ENCODE results near the gene TMEM79. TPM values are rescaled to one million over a fixed set of nuclear protein-coding genes. Genes with fewer than 3 reads are reported as not detected.

TMEM79 gene
- total and polyA plus RNA-seq, 2 donors (not counting 3 experiments of a cell fraction or from before 2014, with no cell fraction given) = 3.0 to 4.8 TPM

DNA sequence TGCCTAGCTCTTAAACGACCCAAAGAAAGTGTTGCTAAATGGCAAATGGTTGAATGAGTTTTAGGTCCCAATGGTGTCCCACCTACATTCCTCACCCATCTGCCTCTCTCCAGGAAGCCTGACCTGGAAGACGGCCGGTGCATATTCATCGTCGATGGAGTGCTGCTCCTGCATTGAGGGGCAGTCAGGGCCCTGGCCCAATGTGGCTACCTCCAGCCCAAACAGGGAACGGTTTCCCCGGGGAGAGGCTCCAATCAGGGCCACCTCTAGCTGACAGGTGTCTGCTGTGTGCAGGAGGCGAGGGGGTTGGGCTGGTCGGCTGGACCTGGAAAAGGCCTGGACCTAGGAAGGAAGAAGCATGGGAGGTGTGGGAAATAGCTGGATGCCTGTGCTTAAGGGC is 9.8 kb downstream of the TMEM79 start:
- H3K4me1 ChIP-seq (ENCODE audit: control insufficient read depth, extremely low read depth, insufficient read depth, low read length) = peaks cover 10% of the 10 kb centered on the region
- no peak overlapping the region for H3K4me3 ChIP-seq (replicated peaks in 1 of 3; ENCODE audit: insufficient read depth in 1 of 3, low read depth in 1 of 3, low read length in 3 of 3)
- ChIA-PET CTCF (no interaction called here), POLR2A (interaction anchor here (0.6 kb wide), 1 partner anchor 68 kb away, joined by 5 read pairs; no protein-coding TSS in a partner anchor)
- no peak overlapping the region for H3K9ac ChIP-seq (replicated peaks; ENCODE audit: extremely low read depth, insufficient read depth, low read length)
- H3K36me3 ChIP-seq (ENCODE audit: control insufficient read depth in 2 of 2, extremely low read depth in 1 of 2, insufficient read depth in 2 of 2, low read length in 2 of 2) = peaks cover 0 to 4% of the 10 kb centered on the region in 2 experiments
- no peak for DNase-seq (ENCODE audit: low read depth, low spot score)
- TSS peak; percentile 19 for BruUV-seq (replicated peaks)
- intact Hi-C loops (cut with micrococcal nuclease) (no loop called here), dilution Hi-C loops (cut with MboI; ENCODE audit: extremely low pct_ligation_motif_present, low sequenced_read_pairs) (no loop called here)
- H3K4me2 ChIP-seq (ENCODE audit: insufficient read depth, low read length) = no peak overlapping the region
- H3K27ac ChIP-seq (ENCODE audit: insufficient read depth, low read depth, low read length) = no peak overlapping the region
- H3K27me3 ChIP-seq (ENCODE audit: control insufficient read depth in 2 of 2, insufficient read depth in 2 of 2, low read length in 2 of 2) = no peaks in the 10 kb centered on the region
- no peaks in the 10 kb centered on the region for H3K9me3 ChIP-seq (replicated peaks; ENCODE audit: control insufficient read depth, insufficient read depth, low read length)
- no peak overlapping the region for H2AFZ ChIP-seq (ENCODE audit: low read depth, low read length)
- no peaks in the 10 kb centered on the region for H3K9me1 ChIP-seq (replicated peaks; ENCODE audit: control insufficient read depth, extremely low read depth, insufficient read depth, low read length)
- peaks cover 6% of the 10 kb centered on the region for H3K79me2 ChIP-seq (ENCODE audit: control insufficient read depth, insufficient read depth, low read length)
- no peaks in the 10 kb centered on the region for H4K20me1 ChIP-seq (replicated peaks; ENCODE audit: control insufficient read depth, extremely low read depth, insufficient read depth, low read length)
- TF ChIP-seq MYC (IDR thresholded peaks at IDR 0.05; ENCODE audit: low read depth, low read length) (no peak), POLR2AphosphoS5 (IDR thresholded peaks at IDR 0.05; ENCODE audit: insufficient read depth, low read depth, low read length) (no peak), GATA2 (IDR thresholded peaks at IDR 0.05; ENCODE audit: insufficient read depth, insufficient read length, low read depth, low read length) (no peak), FOS (IDR thresholded peaks at IDR 0.05; ENCODE audit: borderline replicate concordance, insufficient read depth, low read length) (no peak), JUN (IDR thresholded peaks at IDR 0.05; ENCODE audit: borderline replicate concordance, insufficient read depth, insufficient read length, low read depth) (no peak), EZH2 (IDR thresholded peaks at IDR 0.05; ENCODE audit: borderline replicate concordance, low read depth, low read length, severe bottlenecking) (no peak), POLR2A (IDR thresholded peaks at IDR 0.05; ENCODE audit: low read depth, low read length) (no peak)
- TF ChIP-seq, protein P1, sequence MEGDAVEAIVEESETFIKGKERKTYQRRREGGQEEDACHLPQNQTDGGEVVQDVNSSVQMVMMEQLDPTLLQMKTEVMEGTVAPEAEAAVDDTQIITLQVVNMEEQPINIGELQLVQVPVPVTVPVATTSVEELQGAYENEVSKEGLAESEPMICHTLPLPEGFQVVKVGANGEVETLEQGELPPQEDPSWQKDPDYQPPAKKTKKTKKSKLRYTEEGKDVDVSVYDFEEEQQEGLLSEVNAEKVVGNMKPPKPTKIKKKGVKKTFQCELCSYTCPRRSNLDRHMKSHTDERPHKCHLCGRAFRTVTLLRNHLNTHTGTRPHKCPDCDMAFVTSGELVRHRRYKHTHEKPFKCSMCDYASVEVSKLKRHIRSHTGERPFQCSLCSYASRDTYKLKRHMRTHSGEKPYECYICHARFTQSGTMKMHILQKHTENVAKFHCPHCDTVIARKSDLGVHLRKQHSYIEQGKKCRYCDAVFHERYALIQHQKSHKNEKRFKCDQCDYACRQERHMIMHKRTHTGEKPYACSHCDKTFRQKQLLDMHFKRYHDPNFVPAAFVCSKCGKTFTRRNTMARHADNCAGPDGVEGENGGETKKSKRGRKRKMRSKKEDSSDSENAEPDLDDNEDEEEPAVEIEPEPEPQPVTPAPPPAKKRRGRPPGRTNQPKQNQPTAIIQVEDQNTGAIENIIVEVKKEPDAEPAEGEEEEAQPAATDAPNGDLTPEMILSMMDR (IDR thresholded peaks at IDR 0.05; ENCODE audit: extremely low read depth in 1 of 2, insufficient read depth in 1 of 2, low read depth in 1 of 2, low read length in 2 of 2) = no peak
- TF ChIP-seq, protein P2, sequence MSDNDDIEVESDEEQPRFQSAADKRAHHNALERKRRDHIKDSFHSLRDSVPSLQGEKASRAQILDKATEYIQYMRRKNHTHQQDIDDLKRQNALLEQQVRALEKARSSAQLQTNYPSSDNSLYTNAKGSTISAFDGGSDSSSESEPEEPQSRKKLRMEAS (IDR thresholded peaks at IDR 0.05; ENCODE audit: insufficient read depth, insufficient read length) = no peak
- FAIRE-seq = no peak
